ENCODE results near the gene VRK3. TPM values are rescaled to one million over a fixed set of nuclear protein-coding genes. Genes with fewer than 3 reads are reported as not detected.

VRK3 gene
- total and polyA plus RNA-seq, 2 donors (not counting 1 experiment from before 2014, with no cell fraction given): 58.5 to 123 TPM

DNA sequence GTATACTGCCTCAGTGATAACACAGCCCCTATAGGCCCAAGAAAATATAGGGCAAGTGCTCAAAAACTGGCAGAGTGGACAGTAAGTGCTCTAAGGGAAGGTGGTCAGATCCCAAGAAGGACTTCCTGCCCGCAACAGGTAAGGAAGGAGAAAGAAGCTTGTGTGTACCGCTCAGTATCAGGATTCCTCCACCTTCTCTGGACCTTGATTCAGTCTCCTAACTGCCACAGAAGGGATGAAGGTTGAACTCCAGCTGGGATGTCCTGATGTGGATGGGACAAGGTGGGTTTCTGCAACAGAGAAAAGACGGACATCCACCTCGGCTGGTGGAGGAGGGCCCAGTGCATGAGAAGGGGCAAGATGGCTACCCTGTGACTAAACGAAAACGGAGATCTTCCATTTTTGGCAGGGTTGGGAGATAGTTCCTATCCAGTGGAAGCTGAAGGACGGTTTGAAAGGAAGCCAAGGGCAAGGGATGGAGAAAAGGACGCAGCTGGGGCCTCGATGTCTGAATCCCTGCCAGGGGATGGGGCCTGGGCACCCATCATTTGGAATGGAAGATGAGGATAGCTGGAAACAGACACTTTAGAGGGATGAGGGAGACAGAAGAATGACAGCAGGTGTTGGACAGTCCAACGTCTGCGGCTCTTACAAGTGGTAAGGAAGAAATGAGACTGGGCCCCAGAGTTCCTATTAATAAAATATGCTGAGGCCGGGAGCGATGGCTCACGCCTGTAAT, 97.5 kb downstream of the VRK3 start:
- peaks cover 20 to 40% of the 10 kb centered on the region in 2 donors for H3K4me1 ChIP-seq (ENCODE audit: control insufficient read depth in 2 of 2, insufficient read depth in 2 of 2, low read length in 2 of 2)
- intact Hi-C loops (cut with micrococcal nuclease): loop anchor here (10.0 kb wide), 1 partner anchor 877 kb away; no protein-coding TSS in a partner anchor
- peaks cover 1 to 37% of the 10 kb centered on the region in 2 experiments for H3K36me3 ChIP-seq (replicated peaks in 1 of 2; ENCODE audit: control extremely low read depth in 1 of 2, control insufficient read depth in 1 of 2, extremely low read depth in 1 of 2, insufficient read depth in 2 of 2, low read length in 1 of 2)
- H3K4me2 ChIP-seq (replicated peaks; ENCODE audit: low read depth, low read length, poor library complexity, severe bottlenecking): peak overlapping the region; percentile 94
- Mint-ChIP-seq H3K27ac (peak overlapping the region; percentile 72), H3K4me1 (peaks cover 68% of the 10 kb centered on the region), H3K27me3 (no peaks in the 10 kb centered on the region), H3K9me3 (ENCODE audit: insufficient read depth) (no peaks in the 10 kb centered on the region), H3K4me3 (peak overlapping the region; percentile 100)
- peak overlapping the region; percentile 19 for H3K9ac ChIP-seq (ENCODE audit: low read length)
- H3K27me3 ChIP-seq (replicated peaks in 1 of 4; ENCODE audit: control extremely low read depth in 1 of 4, control insufficient read depth in 3 of 4, insufficient read depth in 4 of 4, low read length in 3 of 4): no peaks in the 10 kb centered on the region
- DNase-seq: no peak
- 85% methylated on average over 8 of the region's 14 CpGs for WGBS (ENCODE audit: insufficient coverage)
- H3K79me2 ChIP-seq (ENCODE audit: control insufficient read depth, insufficient read depth, low read length): peaks cover 68% of the 10 kb centered on the region
- no peak for ATAC-seq (ENCODE audit: low read depth)
- H3K27ac ChIP-seq (ENCODE audit: low read length in 2 of 2): peak overlapping the region in 1 of 2 donors; percentile 2
- H3K9me3 ChIP-seq (ENCODE audit: control extremely low read depth in 1 of 3, control insufficient read depth in 2 of 3, insufficient read depth in 1 of 3, low read length in 2 of 3): peaks cover 0 to 3% (median 0%) of the 10 kb centered on the region in 3 donors
- H4K20me1 ChIP-seq (ENCODE audit: control insufficient read depth, insufficient read depth, low read length, poor library complexity, severe bottlenecking): peaks cover 55% of the 10 kb centered on the region
- POLR2A ChIA-PET: interaction anchor here (0.6 to 3.1 kb wide), 4 partner anchors 9 to 58 kb away, joined by 3 to 28 read pairs (median 8); no protein-coding TSS in a partner anchor
- CTCF ChIA-PET: interaction anchor here (1.1 to 3.1 kb wide), 4 partner anchors 10 to 32 kb away, joined by 3 to 20 read pairs (median 10); no protein-coding TSS in a partner anchor
- H3K4me3 ChIP-seq (ENCODE audit: control extremely low read depth in 1 of 5, extremely low read depth in 1 of 5, insufficient read depth in 1 of 5, low read depth in 2 of 5, low read length in 4 of 5): no peak overlapping the region
- H2AFZ ChIP-seq (ENCODE audit: insufficient read depth, low read depth, low read length, poor library complexity, severe bottlenecking): no peak overlapping the region
- TF ChIP-seq, protein P1, sequence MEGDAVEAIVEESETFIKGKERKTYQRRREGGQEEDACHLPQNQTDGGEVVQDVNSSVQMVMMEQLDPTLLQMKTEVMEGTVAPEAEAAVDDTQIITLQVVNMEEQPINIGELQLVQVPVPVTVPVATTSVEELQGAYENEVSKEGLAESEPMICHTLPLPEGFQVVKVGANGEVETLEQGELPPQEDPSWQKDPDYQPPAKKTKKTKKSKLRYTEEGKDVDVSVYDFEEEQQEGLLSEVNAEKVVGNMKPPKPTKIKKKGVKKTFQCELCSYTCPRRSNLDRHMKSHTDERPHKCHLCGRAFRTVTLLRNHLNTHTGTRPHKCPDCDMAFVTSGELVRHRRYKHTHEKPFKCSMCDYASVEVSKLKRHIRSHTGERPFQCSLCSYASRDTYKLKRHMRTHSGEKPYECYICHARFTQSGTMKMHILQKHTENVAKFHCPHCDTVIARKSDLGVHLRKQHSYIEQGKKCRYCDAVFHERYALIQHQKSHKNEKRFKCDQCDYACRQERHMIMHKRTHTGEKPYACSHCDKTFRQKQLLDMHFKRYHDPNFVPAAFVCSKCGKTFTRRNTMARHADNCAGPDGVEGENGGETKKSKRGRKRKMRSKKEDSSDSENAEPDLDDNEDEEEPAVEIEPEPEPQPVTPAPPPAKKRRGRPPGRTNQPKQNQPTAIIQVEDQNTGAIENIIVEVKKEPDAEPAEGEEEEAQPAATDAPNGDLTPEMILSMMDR (IDR thresholded peaks at IDR 0.05): no peak
- TF ChIP-seq EZH2 (IDR thresholded peaks at IDR 0.05; ENCODE audit: borderline replicate concordance, insufficient read depth, low read depth, low read length, poor library complexity, severe bottlenecking): no peak

GRCh38 chr19:49926515-49926914, 98.7 kb downstream of the VRK3 start:
- Histone ChIP-seq H3K79me2 (ENCODE audit: control insufficient read depth, insufficient read depth, low read length) (peaks cover 79% of the 10 kb centered on the region), H2AFZ (ENCODE audit: insufficient read depth, low read depth, low read length, poor library complexity, severe bottlenecking) (no peak overlapping the region), H3K4me3 (ENCODE audit: control extremely low read depth in 1 of 5, extremely low read depth in 1 of 5, insufficient read depth in 1 of 5, low read depth in 2 of 5, low read length in 4 of 5) (no peak overlapping the region), H3K27ac (ENCODE audit: low read length in 2 of 2) (no peak overlapping the region), H3K4me1 (ENCODE audit: control insufficient read depth in 2 of 2, insufficient read depth in 2 of 2, low read length in 2 of 2) (peaks cover 20 to 40% of the 10 kb centered on the region in 2 donors), H3K4me2 (replicated peaks; ENCODE audit: low read depth, low read length, poor library complexity, severe bottlenecking) (no peak overlapping the region), H4K20me1 (ENCODE audit: control insufficient read depth, insufficient read depth, low read length, poor library complexity, severe bottlenecking) (peaks cover 66% of the 10 kb centered on the region), H3K27me3 (replicated peaks in 1 of 4; ENCODE audit: control extremely low read depth in 1 of 4, control insufficient read depth in 3 of 4, insufficient read depth in 4 of 4, low read length in 3 of 4) (no peaks in the 10 kb centered on the region), H3K9me3 (ENCODE audit: control extremely low read depth in 1 of 3, control insufficient read depth in 2 of 3, insufficient read depth in 1 of 3, low read length in 2 of 3) (peaks cover 0 to 3% (median 0%) of the 10 kb centered on the region in 3 donors), H3K9ac (ENCODE audit: low read length) (no peak overlapping the region), H3K36me3 (replicated peaks in 1 of 2; ENCODE audit: control extremely low read depth in 1 of 2, control insufficient read depth in 1 of 2, extremely low read depth in 1 of 2, insufficient read depth in 2 of 2, low read length in 1 of 2) (peaks cover 1 to 43% of the 10 kb centered on the region in 2 experiments)
- ChIA-PET CTCF (interaction anchor here (1.1 kb wide), 1 partner anchor 31 kb away, joined by 3 read pairs; no protein-coding TSS in a partner anchor), POLR2A (interaction anchor here (0.6 kb wide), 1 partner anchor 1007 kb away, joined by 3 read pairs; no protein-coding TSS in a partner anchor)
- no peak for ATAC-seq (ENCODE audit: low read depth)
- peaks cover 72% of the 10 kb centered on the region for H3K4me1 Mint-ChIP-seq
- intact Hi-C loops (cut with micrococcal nuclease): loop anchor here (10.0 kb wide), 1 partner anchor 878 kb away; no protein-coding TSS in a partner anchor
- WGBS (ENCODE audit: insufficient coverage): 95% methylated on average over 6 of the region's 10 CpGs
- no peak for DNase-seq
- H3K9me3 Mint-ChIP-seq (ENCODE audit: insufficient read depth): no peaks in the 10 kb centered on the region
- peak overlapping the region; percentile 37 for H3K27ac Mint-ChIP-seq
- TF ChIP-seq, protein P1 (IDR thresholded peaks at IDR 0.05): no peak
- TF ChIP-seq EZH2 (IDR thresholded peaks at IDR 0.05; ENCODE audit: borderline replicate concordance, insufficient read depth, low read depth, low read length, poor library complexity, severe bottlenecking): no peak
- no peaks in the 10 kb centered on the region for H3K27me3 Mint-ChIP-seq
- H3K4me3 Mint-ChIP-seq: no peak overlapping the region
